GM18858 (cell line): ENCODE data around the gene PBX4.
"Not testable (repeated sequence)": the region's sequence is repeated elsewhere in the genome, so short reads cannot be mapped to it uniquely, and the experiment has no call there.

Experiments used
- ATAC-seq: cut with Tn5 transposase; IDR thresholded peaks from one replicate; pipeline ENCODE4 v1.9.1; 2021; ENCODE audit not compliant: unreplicated experiment

Gene PBX4

GRCh38 chr19:19627621-19628500 is 9.4 kb upstream of the PBX4 start, which contains the start of gene LPAR2:
Gene LPAR2 (minus strand): TSS chr19:19628220. CDS start chr19:19627275, 945 bp downstream.
- ATAC-seq, result no peak

- ATAC-seq, result no peak
Measured at GRCh38 chr19:19626516-19627472, 8.3 kb upstream of the PBX4 start.

- ATAC-seq, result no peak
Measured at GRCh38 chr19:19624032-19624570, 5.6 kb upstream of the PBX4 start.

GRCh38 chr19:19623383-19623782 is 4.9 kb upstream of the PBX4 start:
- ATAC-seq, result no peak

- no peak for ATAC-seq
Measured at GRCh38 chr19:19619849-19620210, 1.3 kb upstream of the PBX4 start.

- no peak for ATAC-seq
Measured at GRCh38 chr19:19619181-19619848, 828 bp upstream of the PBX4 start.

- no peak for ATAC-seq
Measured at GRCh38 chr19:19615086-19615485, 3.4 kb downstream of the PBX4 start.

GRCh38 chr19:19613506-19613905 is 5.0 kb downstream of the PBX4 start:
- ATAC-seq, result no peak

GRCh38 chr19:19610376-19611202 is 7.9 kb downstream of the PBX4 start:
- no peak for ATAC-seq

- not testable (repeated sequence) for ATAC-seq
Measured at GRCh38 chr19:19606686-19607085, 11.8 kb downstream of the PBX4 start.

GRCh38 chr19:19606021-19606420 is 12.5 kb downstream of the PBX4 start:
- ATAC-seq, result no peak

GRCh38 chr19:19602713-19603324 is 15.7 kb downstream of the PBX4 start:
- ATAC-seq, result no peak

- ATAC-seq, result no peak
Measured at GRCh38 chr19:19602136-19602712, 16.3 kb downstream of the PBX4 start.

- no peak for ATAC-seq
Measured at GRCh38 chr19:19600793-19601330, 17.6 kb downstream of the PBX4 start.

- ATAC-seq, result not testable (repeated sequence)
Measured at GRCh38 chr19:19598728-19599451, 19.6 kb downstream of the PBX4 start.

- peak; percentile 68 for ATAC-seq
Measured at GRCh38 chr19:19597809-19598306, 20.6 kb downstream of the PBX4 start.

- no peak for ATAC-seq
Measured at GRCh38 chr19:19595171-19595701, 23.3 kb downstream of the PBX4 start.

GRCh38 chr19:19594381-19594780 is 24.1 kb downstream of the PBX4 start:
- no peak for ATAC-seq
